Left cardiac atrium (tissue), 4 donors: Measurements from ENCODE around the gene FRMPD4. TPM values are rescaled to one million over a fixed set of nuclear protein-coding genes. Genes with fewer than 3 reads are reported as not detected.

Source experiments
- ATAC-seq, 2 donors: fragments of 200-7000 bp; cut with Tn5 transposase; one replicate each; pipeline ENCODE4 v1.9.1; 2020; ENCODE audit warnings: mild to moderate bottlenecking in 2 of 2, moderate library complexity in 2 of 2
- DNase-seq: peaks from one replicate; pipeline ENCODE4 v3.0.0-alpha.2; 2020
- intact Hi-C, 2 donors: fragments of 100-400 bp; cut with DNase I; formaldehyde crosslinking; loops; one replicate each; pipeline versions ENCODE4 v1.14.1 to v1.15.1; 2022 to 2023
- total RNA-seq, 2 donors: library from RNA; stranded (reverse); fragmentation: NEBNext Ultra II Directional; extraction: Animal tissue kit (Norgen Biotek cat#: 25700); gene quantifications; one replicate each; pipeline ENCODE4 v1.2.1, GENCODE V29; 2021
- donor health status: DM: no; HTN: yes; CAD: no.
- donor health status: DM: no; HTN: yes; CAD: no; lungs with severe emphysema.
- donor health status: DM: yes; HTN: yes; CAD: no.
- donor health status: Dilated cardiomyopathy.

FRMPD4 gene
- total RNA-seq, 2 donors from 2014 or later, result 0.52 to 0.77 TPM

DNA sequence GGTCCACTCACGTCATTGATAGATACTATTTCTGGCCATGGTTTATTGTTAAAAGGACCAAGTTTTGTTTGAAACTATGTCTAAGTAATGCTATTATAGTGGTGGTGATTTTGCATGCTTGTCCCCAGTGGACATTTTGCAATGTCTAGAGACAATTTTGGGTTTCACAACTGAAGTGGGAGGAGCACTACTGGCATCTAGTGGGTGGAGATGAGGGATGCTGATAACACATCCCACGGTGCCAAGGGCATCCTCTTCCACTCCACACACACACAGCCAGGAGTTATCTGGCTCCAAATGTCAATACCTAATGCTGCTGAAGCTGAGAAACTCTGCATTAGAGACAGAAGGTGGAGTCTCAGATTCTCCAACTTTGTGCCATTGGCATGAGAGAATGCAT is 131.2 kb downstream of the FRMPD4 start:
- ATAC-seq (no peak), DNase-seq (no peak)
- intact Hi-C loops, result no loop called here

DNA sequence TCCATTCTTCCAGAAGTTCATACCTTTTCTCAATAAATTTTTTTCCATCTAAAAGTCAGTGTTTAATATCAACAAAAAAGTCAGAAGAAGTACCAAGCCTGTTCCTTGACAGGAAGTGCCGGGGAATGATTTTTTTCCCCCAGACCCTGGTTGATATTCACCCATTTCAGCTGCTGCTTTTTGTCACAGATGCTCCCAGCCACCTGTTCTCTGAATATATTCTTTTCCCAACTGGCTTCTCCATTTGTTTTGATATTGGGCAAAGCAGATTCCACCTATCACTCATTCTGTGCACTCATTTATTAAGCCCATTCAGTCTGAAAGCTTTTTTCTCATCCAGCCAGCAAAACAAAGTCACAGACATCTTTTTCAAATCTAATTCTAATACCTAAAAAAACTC is 139.9 kb downstream of the FRMPD4 start:
- DNase-seq (no peak), ATAC-seq (no peak)
- intact Hi-C loops, result no loop called here

DNA sequence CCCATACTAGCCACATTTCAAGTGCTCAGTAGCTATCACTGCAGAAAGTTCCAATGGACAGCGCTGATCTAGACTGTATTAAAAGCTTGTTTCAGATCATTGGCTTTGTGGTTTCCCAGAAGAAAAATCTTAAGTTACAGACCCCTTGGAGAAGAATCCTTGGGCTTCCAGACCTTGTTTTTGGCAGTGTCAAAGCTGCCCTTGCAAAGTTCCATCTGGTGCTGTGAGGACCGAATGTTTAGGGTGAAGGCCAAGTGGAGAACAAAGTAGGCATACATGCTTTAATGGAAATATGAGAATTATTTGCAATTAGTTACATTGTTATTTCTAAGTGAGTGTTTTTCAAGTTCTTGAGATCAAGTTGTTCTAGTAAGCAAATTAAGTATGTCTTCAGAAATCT is 144.7 kb downstream of the FRMPD4 start:
- intact Hi-C loops, result no loop called here
- DNase-seq (no peak), ATAC-seq (no peak)

DNA sequence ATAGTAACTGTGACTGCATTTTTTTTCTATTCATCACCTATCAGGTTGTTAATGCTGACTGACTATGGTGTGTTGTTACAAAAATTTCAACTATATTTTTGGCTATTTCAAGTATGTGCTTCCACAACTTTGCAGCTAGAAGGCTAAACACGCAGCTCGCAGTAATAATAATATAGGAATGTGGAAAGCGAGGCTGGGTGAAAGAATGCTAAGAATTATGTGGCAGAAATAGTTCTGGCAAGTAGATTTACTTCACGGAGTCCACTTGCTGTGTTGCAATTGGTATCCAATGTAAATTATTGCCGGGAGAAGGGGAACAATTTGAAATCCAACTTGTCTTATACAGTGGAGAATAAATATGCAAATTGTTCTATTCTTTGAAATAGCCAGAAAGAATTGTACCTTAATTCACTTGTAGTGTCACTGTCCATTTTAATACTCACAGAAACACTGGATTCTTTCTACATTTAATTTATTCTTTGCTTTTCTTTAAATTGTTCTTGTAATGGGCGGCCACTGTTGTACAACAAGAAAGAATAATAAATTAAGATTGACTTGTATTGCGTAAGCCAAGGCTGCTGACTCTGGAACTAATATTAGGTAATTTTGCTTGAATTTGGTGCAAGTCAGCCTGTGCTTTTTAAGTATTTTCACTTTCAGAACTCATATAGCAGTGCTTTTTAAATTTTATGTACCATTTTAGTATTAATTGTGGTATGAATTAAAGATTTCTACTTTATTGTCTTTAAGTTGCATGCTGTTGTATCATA is 154.9 kb downstream of the FRMPD4 start:
- intact Hi-C loops, result no loop called here
- ATAC-seq (no peak), DNase-seq (no peak)

DNA sequence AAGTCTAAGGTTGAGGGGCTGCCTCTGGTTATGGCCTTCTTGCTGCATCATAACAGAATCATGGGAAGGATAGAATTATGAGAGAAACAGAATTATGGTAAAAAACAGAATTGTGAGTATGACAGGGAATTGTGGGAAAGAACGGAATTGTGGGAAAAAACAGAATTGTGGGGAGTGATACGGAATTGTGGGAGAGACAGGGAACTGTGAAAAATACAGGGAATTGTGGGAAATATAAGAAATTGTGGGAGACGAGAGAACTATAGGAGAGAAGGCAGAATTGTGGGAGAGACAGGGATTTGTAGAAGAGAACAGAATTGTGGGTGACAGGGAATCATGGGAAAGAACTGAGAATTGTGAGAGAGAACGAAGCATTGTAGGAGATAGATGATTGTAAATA is 159.1 kb downstream of the FRMPD4 start:
- ATAC-seq (no peak), DNase-seq (no peak)
- intact Hi-C loops, result no loop called here

DNA sequence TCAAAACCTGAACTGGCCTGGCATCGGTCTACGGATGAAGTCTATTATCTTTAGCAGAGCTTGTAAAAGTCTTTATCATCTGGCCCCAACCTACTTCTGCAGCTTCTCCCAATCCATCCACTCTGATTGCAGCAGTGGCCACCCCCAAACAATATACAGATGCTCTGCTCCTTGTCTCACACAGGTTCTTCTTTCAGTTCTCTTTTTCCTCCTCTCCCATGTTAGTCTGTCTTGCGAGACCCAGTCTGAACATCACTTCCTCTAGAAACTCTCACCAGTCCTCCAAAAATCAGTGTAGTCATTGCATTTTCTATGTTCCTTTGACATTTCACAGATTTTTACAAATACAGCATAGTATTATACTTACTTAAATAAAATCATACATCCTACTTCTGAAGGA is 163.0 kb downstream of the FRMPD4 start:
- DNase-seq (no peak), ATAC-seq (no peak)
- intact Hi-C loops, result no loop called here

DNA sequence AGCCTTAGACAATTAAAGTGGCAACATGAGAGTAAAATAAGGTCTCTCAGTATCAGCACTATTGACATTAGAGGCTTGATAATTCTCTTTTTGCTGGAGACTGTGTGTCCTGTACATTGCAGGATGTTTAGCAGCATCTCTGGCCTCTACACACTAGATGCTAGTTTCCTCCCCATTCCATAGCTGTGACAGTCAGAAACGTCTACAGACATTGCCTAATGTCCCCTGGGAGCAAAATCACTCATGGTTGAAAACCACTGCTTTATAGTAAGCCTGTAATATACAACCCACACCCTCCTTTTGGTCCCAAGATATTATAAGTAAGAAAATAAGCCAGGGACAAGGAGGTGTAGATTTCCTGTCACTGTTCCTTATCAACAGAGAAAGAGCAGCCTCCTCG is 166.0 kb downstream of the FRMPD4 start:
- ATAC-seq, result no peak
- intact Hi-C loops, result no loop called here
- DNase-seq, result no peak

DNA sequence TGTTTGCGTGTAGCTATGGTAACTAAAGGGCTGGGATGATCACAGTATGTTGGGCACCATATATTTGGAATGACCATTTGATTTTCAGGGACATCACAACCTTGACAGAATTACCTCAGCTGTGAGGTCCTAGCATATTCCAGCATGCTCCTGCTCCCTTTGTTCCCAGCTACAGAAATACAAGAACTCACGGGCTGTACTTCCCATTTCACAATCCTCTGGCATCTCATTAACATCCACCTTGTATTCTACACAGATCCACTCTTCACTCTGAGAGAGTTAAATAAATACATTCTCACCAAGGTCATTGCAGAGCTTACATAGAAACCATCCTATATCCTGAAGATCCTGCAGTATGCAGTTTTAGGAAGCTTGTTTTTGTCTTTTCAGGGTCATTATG is 169.7 kb downstream of the FRMPD4 start:
- DNase-seq (no peak), ATAC-seq (no peak)
- intact Hi-C loops, result no loop called here

DNA sequence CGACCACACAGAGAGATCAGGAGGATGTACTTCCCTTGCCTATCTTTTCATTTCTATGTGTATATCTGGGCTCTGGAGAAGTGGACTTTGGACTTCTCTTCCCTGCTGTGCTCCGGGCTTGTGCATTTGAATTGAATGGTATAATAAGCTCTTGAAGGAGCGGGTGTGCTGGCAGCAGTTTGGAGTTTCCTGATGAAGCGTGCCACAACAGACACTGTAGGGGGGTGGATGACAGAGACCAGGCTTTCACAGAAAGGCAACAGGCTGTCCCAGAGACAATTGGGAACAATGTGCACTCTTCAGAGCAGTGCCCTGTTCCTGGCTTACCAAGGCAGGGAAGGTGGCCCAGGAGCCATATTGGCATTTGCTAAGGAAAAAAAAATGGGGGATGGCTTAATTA is 170.1 kb downstream of the FRMPD4 start:
- ATAC-seq, result peak in 1 of 2 donors; percentile 71
- intact Hi-C loops, result no loop called here
- no peak for DNase-seq

DNA sequence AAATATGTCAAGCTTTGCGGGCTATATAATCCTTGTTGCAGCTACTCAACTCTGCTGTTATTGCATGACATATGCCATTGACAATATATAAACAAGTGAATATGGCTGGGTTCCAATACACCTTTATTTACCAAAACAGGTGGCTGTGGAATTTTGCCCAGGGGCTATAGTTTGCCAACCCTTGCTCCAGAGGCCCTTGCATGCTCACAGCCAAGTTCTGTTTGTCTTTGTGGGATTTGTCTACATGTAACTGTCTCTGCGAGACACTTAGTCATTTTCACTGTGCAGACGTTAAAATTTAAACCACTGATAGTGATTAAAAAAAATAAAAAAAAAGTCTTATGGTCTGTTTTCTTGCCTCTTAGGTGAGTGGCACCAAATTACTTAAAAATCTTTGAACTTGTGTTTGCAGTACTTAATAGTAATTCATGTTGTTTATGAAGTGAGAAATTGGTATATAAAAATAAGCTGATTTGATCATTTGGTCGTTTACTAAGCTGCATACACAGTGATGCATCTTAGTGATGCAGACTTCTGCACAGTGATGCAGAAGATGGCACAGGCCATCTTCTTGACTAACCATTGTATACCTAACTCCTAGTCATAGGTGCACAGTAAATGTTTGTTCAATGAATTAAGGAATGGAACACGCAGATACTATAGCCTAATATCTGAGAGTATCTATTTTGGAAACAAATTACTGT is 170.9 kb downstream of the FRMPD4 start:
- no peak for DNase-seq
- intact Hi-C loops, result no loop called here
- ATAC-seq, result no peak

DNA sequence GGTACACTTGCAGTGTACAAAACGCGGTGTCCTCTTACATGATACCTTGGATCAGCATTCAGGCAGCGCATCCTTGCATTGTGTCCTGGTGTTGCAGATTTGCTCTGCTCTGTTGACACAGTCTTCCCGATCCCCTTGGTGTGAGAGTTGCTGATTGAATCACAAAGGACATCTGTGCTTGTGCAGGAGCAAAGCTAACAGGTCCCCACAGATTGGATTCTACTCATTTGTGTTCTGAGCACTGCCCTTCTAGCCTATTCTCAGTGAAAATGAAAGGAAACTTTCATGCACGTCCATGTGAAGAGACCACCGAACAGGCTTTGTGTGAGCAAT is 171.4 kb downstream of the FRMPD4 start:
- intact Hi-C loops, result no loop called here
- no peak for DNase-seq
- no peak for ATAC-seq

DNA sequence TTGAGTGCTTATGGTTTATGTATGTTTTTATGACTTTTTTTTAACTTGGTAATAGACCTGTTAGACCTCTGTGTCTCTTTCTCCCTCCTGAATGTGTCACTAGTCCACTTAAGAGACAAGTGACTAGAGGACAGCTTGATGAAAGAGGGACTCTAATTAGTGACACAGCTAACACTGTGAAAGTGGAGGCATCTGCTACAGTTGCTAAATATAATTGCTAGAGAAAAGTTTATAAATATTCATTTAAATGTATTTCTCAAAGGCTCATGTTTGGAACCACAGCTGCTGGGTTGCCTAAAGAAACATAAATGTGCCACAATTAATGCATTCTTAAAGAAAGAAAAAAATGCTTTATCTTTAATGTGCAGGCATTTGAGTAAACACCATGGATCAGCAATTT is 176.4 kb downstream of the FRMPD4 start:
- intact Hi-C loops, result no loop called here
- ATAC-seq (no peak), DNase-seq (no peak)

DNA sequence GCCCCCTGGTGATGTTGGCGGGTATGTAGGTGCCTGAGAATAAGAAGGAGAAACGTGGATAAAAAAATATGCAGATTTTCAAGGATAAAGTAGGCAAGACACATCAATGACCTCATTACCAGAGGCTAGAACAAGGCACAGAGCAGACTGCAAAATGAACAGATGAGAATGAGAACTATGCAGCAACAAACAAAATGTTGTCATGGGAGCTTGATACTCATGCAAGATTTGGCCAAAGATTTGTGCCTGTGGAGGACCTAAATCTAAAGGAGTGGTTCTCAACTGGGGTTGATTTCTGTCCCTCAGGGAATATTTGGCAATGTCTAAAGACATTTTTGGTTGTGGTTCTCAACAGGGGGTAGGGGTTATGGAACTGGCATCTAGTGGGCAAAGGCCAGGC is 177.3 kb downstream of the FRMPD4 start:
- DNase-seq (no peak), ATAC-seq (no peak)
- intact Hi-C loops, result no loop called here

DNA sequence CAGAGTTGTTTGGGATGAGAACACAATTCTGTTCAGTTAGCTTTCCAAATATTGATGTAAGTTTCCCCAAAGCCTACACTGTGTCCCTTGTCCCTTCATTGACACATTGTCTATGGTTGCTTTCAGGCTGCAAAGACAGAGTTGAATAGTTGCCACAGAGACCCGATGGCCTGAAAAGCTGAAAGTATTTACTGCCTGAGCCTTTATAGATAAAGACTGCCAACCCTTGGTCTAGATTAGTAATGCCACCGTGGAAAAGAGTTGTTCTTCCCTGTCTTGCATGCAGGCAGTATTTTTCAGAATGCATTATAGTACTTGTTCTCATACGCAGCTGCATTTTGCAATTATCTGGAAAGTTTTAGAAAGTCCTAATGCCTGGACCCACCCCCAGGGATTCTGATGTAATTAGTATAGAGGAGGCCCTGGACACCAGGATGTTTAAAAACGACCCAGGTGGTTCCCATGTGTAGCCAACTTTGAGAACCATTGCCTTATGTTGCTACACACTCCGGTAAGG is 180.8 kb downstream of the FRMPD4 start:
- ATAC-seq, result no peak
- no peak for DNase-seq
- intact Hi-C loops, result no loop called here

DNA sequence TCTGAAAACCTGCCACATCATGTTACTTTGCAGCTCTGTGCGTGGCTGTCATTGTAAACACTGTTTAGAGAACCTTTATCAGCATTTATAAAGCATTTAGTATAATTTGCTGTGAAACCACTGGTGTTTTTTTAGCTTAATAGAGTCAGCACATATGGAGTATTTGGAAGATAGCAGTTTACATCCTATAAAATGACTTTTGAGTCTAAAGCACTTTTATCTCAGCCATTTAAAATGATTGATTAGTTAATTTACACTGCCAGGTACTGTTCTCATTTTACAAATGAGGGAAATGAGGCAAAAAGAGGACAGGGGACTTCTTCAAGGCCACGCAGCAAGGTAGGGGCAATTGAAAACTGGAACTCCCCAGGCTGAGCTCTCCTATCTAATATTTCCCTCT is 181.7 kb downstream of the FRMPD4 start:
- intact Hi-C loops, result no loop called here
- DNase-seq (no peak), ATAC-seq (no peak)

DNA sequence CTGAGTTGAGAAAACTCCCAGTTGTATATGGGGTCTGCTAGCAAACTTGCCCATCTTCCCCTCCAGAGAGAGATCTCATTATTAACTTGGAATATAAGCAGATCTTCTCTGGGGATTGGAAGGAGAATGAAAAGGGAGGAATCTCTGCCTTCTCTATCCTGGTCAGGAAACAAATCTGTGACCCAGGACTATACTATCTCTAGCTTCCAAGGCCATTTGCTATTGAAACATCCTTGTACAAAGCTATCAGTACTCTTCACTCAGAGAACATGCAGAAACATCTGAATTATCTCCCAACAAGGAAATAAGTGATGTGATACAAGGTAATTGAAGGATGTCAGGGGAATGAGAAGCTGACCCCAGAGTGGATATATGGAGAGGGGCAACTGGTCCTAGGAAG is 183.8 kb downstream of the FRMPD4 start:
- DNase-seq (no peak), ATAC-seq (no peak)
- intact Hi-C loops, result no loop called here

DNA sequence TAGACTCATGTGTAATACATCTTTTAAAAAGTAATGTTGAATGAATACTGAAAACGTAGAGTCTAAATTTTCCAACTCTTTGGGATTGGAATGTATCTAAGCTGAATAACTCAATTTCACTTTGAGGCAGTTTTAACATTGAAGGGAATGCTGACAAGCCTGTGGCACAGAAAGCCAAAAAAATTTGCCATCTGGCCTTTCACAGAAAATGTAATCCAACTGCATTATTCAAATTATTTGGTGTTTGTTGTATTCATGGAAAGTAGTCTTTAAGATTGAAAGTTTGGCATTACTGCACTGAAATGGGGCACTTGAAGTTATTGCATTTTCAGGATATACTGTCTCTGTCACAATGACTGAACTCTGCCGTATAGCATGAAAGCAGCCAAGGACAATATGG is 186.9 kb downstream of the FRMPD4 start:
- intact Hi-C loops, result no loop called here
- no peak for DNase-seq
- ATAC-seq, result no peak

DNA sequence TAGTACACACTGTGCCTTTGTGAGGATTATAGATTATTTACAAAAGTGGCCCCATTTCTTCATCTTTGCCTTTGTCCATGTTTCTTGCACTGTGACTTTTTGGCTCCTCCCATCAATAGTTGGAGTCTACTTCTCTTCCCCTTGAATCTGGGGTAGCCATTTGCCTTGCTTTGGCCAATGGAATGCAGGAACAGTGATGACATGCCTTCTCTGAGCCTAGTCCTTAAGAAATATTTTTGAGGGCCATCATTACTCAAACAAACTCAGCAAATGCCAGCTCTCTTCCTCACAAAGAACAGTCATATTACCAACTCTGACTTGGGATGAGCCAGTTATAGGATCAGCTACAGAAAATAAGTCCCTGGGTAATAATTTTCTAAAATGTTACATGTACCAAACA is 189.6 kb downstream of the FRMPD4 start:
- intact Hi-C loops, result no loop called here
- ATAC-seq (no peak), DNase-seq (no peak)

DNA sequence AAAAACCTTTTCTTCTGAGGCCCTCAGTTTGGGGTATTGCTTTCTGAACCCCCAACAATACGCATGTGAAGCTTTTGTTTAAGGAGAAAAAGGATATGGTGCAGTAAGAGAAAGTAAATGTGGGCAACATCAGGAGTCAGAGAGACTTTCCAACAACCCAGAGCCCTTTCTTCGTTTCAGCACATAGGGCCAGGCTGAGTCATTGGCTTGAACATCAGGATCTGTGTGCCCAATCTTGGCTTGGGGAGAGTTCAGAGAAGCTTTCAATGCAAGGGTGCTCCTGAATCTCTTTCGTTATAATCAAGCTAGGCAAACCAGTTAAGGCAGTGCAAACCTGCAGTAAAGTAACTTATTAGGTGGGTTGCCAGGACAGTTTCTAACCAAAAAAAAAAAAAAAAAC is 191.2 kb downstream of the FRMPD4 start:
- intact Hi-C loops, result no loop called here
- ATAC-seq (no peak), DNase-seq (no peak)

DNA sequence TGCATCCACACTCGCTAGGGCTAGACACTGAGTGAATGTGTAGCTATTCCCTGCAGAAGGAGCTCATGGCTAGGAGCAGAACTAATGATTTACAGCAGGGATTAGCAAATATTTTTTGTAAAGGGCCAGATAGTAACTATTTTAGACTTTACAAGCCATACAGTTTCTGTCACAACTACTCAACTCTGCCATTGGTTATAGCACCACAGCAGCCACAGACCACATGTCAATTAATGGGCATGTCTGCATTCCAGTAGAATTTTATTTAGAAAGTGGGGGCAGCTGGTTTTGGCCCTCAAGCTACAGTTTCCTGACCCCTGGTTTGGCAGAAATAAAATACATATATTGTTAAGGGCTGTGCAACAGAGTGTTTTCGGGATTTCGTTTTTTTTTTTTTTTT is 192.6 kb downstream of the FRMPD4 start:
- intact Hi-C loops, result no loop called here
- no peak for ATAC-seq
- DNase-seq, result no peak

DNA sequence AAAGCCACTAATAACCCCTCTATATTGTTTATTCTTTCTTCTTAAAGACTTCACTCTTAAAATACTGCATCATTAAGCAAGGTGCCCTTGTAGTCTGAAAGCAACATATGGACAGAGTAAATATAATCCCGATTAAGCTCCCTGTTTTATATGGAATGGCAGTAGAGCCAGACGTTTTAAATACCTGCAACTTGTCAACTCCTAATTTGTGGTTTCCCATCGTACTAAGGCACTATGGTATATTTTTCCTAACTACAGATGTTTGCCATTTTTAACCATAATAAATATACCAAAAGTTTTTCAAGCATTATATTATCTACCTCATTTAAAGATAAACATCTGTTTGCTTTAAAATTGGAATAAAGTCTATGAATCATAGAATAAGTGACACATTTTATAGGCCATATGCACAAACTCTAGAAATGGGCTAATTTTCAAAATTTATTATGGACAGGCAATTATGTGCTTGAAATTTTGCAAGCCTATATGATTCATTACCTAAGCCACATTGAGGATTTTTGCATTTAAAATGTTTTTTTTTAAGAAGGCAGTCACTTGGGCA is 194.6 kb downstream of the FRMPD4 start:
- ATAC-seq, result no peak
- intact Hi-C loops, result no loop called here
- no peak for DNase-seq
